Renal cortex interstitium (tissue), 11 donors: ENCODE results near the gene CNTNAP2. TPM values are rescaled to one million over a fixed set of nuclear protein-coding genes. Genes with fewer than 3 reads are reported as not detected.

ENCODE experiments used
- DNase-seq, 11 donors: peaks; one replicate each; pipeline ENCODE4 v3.0.0-alpha.2; 2013; ENCODE audit warnings: low read depth in 9 of 11, low spot score in 4 of 11; ENCODE audit errors: extremely low read depth in 1 of 11
- polyA plus RNA-seq, 3 donors: library from polyadenylated mRNA; unstranded; fragments of 120-200 nt; gene quantifications; one replicate each; pipeline ENCODE4 v1.2.1, GENCODE V29; 2013; ENCODE audit not compliant: insufficient read length in 3 of 3

The CNTNAP2 gene
- polyA plus RNA-seq, 3 donors = 25.6 to 29.3 (median 26.6) TPM

- peak in 1 of 11 donors; percentile 14 for DNase-seq
Measured at GRCh38 chr7:148337246-148337965, 2220.8 kb downstream of the CNTNAP2 start.

GRCh38 chr7:148337995-148338747 is 2221.6 kb downstream of the CNTNAP2 start:
- no peak for DNase-seq

- DNase-seq = no peak
Measured at GRCh38 chr7:148340438-148341280, 2224.1 kb downstream of the CNTNAP2 start.

GRCh38 chr7:148344406-148344805 is 2227.8 kb downstream of the CNTNAP2 start:
- DNase-seq = no peak

GRCh38 chr7:148347981-148348380 is 2231.4 kb downstream of the CNTNAP2 start:
- DNase-seq = no peak

GRCh38 chr7:148348466-148348865 is 2231.9 kb downstream of the CNTNAP2 start:
- DNase-seq = no peak

- DNase-seq = peak in 2 of 11 donors; percentile 11 to 20
Measured at GRCh38 chr7:148356303-148356702, 2239.7 kb downstream of the CNTNAP2 start.

GRCh38 chr7:148362541-148362940 is 2245.9 kb downstream of the CNTNAP2 start:
- no peak for DNase-seq

GRCh38 chr7:148367731-148368475 is 2251.3 kb downstream of the CNTNAP2 start:
- DNase-seq = no peak

GRCh38 chr7:148368562-148368961 is 2252.0 kb downstream of the CNTNAP2 start:
- DNase-seq = no peak

GRCh38 chr7:148371280-148371937 is 2254.8 kb downstream of the CNTNAP2 start:
- DNase-seq = no peak

GRCh38 chr7:148374396-148375259 is 2258.0 kb downstream of the CNTNAP2 start:
- DNase-seq = peak in 1 of 11 donors; percentile 6

- no peak for DNase-seq
Measured at GRCh38 chr7:148379677-148380076, 2263.1 kb downstream of the CNTNAP2 start.

GRCh38 chr7:148380596-148381419 is 2264.2 kb downstream of the CNTNAP2 start:
- no peak for DNase-seq

GRCh38 chr7:148382596-148382995 is 2266.0 kb downstream of the CNTNAP2 start:
- no peak for DNase-seq

- no peak for DNase-seq
Measured at GRCh38 chr7:148383651-148384050, 2267.1 kb downstream of the CNTNAP2 start.
